Kidney epithelial cell (primary cell): Measurements from ENCODE around the gene PPP1R14D. TPM values are rescaled to one million over a fixed set of nuclear protein-coding genes. Genes with fewer than 3 reads are reported as not detected.
"Not testable (repeated sequence)": the region's sequence is repeated elsewhere in the genome, so short reads cannot be mapped to it uniquely, and the experiment has no call there.

Experiments used
- DNase-seq: peaks from one replicate; pipeline ENCODE4 v3.0.0-alpha.2; 2010; ENCODE audit warnings: low read depth
- H3K27me3 ChIP-seq: 2 replicates; pipeline ENCODE4 v1.6.0; 2011; ENCODE audit warnings: low read length; ENCODE audit not compliant: control insufficient read depth, insufficient read depth
- H3K36me3 ChIP-seq: 2 replicates; pipeline ENCODE4 v1.5.1; 2011; ENCODE audit warnings: low read length; ENCODE audit not compliant: control insufficient read depth, insufficient read depth
- H3K4me3 ChIP-seq: 2 replicates; pipeline ENCODE4 v1.5.1; 2011; ENCODE audit warnings: low read depth, mild to moderate bottlenecking, control low read depth, low read length
- total RNA-seq: library from RNA; depleted of rRNA; stranded (reverse); fragments of >200 nt; gene quantifications from 2 replicates; pipeline ENCODE4 v1.2.3, GENCODE V29; 2015
- TF ChIP-seq, protein P1 (sequence below): IDR thresholded peaks from 2 replicates; pipeline ENCODE4 v1.5.1; 2011; ENCODE audit warnings: mild to moderate bottlenecking, moderate library complexity, low read length, control low read depth, inconsistent platforms; ENCODE audit not compliant: insufficient read depth, poor library complexity, severe bottlenecking

PPP1R14D gene
- total RNA-seq, 1 donor from 2014 or later = not detected

DNA sequence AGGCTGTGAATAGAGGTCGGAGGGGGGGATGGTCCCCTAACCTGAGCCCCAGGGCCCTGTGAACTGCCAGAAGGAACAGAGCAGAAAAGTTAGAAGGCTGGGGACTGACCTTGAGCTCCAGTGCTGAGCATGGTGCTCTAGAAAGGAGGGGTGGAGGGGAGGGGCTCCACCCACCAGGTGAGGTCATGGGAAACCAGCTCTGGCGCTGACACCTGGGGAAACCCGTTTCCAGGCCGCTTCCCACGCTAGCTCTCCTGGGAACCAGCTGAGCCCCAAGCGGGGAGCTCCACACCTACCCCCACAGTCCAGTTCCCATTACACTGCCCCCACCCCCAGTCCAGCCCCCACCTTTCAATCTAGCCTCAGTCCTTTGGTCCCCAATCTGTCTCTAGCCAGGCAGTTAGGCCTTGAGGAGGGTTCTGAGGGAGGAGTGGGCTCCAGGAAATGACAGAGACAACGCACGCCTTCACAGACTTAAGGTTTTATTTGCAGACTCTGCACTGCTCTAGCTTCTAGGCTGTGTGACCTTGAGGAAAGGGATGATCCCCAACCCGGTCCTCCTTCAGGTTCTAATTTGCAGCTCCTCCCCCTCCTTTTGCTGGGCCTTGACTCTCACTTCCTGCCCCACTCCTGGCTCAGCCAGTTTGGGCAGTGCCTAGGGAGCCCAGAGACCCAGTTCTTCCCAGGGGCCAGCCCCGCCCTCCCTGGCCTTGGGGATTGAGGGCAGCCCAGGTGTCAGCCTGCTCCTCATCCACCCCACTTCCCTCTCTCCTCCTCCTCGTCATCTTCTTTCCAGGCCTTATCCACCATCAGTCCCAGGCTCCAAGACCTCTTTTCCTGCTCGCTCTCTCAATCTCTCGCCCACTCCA lies 43.5 kb upstream of the PPP1R14D start:
- no peaks in the 10 kb centered on the region for H3K27me3 ChIP-seq
- no peak for DNase-seq
- no peaks in the 10 kb centered on the region for H3K36me3 ChIP-seq
- TF ChIP-seq, protein P1, sequence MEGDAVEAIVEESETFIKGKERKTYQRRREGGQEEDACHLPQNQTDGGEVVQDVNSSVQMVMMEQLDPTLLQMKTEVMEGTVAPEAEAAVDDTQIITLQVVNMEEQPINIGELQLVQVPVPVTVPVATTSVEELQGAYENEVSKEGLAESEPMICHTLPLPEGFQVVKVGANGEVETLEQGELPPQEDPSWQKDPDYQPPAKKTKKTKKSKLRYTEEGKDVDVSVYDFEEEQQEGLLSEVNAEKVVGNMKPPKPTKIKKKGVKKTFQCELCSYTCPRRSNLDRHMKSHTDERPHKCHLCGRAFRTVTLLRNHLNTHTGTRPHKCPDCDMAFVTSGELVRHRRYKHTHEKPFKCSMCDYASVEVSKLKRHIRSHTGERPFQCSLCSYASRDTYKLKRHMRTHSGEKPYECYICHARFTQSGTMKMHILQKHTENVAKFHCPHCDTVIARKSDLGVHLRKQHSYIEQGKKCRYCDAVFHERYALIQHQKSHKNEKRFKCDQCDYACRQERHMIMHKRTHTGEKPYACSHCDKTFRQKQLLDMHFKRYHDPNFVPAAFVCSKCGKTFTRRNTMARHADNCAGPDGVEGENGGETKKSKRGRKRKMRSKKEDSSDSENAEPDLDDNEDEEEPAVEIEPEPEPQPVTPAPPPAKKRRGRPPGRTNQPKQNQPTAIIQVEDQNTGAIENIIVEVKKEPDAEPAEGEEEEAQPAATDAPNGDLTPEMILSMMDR = no peak
- no peak overlapping the region for H3K4me3 ChIP-seq

DNA sequence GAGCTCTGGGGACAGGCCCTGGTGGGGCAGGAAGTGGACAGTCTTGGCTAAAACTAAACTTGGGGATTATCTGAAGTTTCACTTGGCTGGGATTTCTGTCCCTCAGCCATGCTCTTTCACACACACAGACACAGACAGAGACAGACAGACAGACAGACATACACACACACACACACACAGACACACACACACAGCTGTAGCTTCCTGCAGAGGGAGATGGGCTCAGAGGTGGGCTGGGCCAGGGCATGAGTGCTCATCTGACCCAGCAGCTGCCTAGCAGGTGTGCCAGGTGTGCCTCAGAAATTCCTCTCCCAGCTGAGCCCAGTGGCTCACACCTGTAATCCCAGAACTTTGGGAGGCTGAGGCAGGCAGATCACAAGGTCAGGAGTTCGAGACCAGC lies 42.2 kb upstream of the PPP1R14D start:
- no peaks in the 10 kb centered on the region for H3K27me3 ChIP-seq
- DNase-seq = no peak
- no peaks in the 10 kb centered on the region for H3K36me3 ChIP-seq
- TF ChIP-seq, protein P1 = no peak
- no peak overlapping the region for H3K4me3 ChIP-seq

DNA sequence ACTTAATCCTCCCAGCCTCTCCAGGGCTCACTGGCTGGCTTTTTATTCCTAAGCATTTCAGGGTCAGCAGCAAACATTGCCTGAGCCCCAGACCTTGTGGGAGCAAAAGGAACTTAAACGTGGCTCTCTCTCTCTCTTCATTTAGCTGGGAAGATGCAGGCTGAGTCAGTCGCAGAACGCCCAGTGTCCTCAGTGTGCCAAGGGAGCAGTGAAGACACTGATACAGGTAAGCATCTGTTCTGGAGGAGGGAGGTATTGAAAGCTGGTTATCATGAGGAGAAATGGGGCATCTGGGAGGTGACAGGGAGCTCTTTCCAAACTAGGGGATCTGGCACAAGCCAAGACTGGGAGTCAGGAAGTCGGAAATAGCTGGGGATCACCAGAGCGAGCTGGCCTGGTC lies 41.2 kb upstream of the PPP1R14D start:
- H3K4me3 ChIP-seq = no peak overlapping the region
- no peaks in the 10 kb centered on the region for H3K36me3 ChIP-seq
- TF ChIP-seq, protein P1 = no peak
- H3K27me3 ChIP-seq = no peaks in the 10 kb centered on the region
- DNase-seq = no peak

DNA sequence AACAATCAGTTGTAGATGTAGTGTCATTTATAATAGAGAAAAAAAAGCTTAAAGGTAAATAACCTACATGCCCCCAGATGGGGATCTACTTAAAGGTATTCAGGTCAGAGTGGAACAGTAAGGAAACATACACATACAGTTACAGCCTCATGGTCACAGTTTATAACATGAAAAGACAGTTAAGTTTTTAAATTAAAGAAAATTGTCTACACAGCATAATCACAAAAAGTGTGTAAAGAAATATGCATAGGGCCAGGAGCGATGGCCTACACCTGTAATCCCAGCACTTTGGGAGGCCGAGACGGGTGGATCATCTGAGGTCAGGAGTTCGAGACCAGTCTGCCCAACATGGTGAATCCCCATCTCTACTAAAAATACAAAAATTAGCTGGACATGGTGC lies 38.7 kb upstream of the PPP1R14D start:
- DNase-seq = no peak
- no peaks in the 10 kb centered on the region for H3K36me3 ChIP-seq
- TF ChIP-seq, protein P1 = no peak
- H3K27me3 ChIP-seq = no peaks in the 10 kb centered on the region
- H3K4me3 ChIP-seq = no peak overlapping the region

DNA sequence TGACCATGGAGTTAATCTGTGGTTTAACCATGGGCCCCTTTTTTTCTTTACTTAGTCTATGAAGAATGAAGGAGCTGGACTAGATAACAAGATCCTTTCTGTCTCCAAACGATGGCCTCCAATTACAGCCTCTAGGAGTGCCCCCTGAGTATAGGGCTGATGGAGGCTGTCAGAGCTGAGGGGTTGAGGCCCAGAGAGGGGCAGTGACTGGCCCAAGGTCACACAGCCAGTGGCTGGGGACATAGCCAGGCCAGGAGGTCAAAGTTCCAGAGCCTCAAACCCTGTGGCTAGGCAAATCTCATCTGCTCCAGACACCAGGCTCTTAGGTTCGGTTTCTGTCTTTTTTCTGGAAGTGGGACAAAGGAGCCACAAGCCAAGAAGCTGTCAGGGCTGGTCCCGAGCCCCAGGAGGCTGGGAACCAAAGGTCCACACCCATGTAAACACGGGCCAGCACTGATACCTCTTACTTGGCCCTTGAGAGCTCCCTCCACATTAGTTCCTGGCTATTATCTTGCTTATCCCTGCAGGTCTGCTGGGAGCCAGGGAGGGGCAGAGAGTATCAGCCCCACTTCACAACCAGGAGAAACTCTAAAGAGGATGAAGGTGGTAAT lies 35.3 kb upstream of the PPP1R14D start:
- Histone ChIP-seq H3K27me3 (no peaks in the 10 kb centered on the region), H3K4me3 (no peak overlapping the region), H3K36me3 (no peaks in the 10 kb centered on the region)
- DNase-seq = no peak
- TF ChIP-seq, protein P1 = no peak

DNA sequence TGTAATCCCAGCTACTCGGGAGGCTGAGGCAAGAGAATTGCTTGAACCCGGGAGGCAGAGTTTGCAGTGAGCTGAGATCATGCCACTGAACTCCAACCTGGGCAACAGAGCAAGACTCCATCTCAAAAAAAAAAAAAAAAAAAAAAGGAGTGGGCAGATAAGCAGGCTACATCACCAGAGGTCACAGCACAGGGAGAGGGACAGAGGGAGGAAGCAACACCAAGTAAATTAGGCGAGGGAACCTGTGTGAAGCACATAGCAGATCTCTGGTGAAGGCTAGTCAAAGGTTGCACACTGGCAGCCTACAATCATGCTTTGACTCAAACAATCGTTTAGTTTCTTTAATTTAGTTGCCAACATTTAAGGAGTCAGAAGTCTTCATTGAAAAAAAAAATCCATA lies 32.6 kb upstream of the PPP1R14D start:
- not testable (repeated sequence) for DNase-seq, H3K4me3 ChIP-seq, H3K36me3 ChIP-seq, H3K27me3 ChIP-seq
